ENCODE measurements around the gene MICU1. TPM values are rescaled to one million over a fixed set of nuclear protein-coding genes. Genes with fewer than 3 reads are reported as not detected.

MICU1 gene
- total RNA-seq, 6 experiments from 2014 or later = 54.7 to 62.7 (median 59.8) TPM

DNA sequence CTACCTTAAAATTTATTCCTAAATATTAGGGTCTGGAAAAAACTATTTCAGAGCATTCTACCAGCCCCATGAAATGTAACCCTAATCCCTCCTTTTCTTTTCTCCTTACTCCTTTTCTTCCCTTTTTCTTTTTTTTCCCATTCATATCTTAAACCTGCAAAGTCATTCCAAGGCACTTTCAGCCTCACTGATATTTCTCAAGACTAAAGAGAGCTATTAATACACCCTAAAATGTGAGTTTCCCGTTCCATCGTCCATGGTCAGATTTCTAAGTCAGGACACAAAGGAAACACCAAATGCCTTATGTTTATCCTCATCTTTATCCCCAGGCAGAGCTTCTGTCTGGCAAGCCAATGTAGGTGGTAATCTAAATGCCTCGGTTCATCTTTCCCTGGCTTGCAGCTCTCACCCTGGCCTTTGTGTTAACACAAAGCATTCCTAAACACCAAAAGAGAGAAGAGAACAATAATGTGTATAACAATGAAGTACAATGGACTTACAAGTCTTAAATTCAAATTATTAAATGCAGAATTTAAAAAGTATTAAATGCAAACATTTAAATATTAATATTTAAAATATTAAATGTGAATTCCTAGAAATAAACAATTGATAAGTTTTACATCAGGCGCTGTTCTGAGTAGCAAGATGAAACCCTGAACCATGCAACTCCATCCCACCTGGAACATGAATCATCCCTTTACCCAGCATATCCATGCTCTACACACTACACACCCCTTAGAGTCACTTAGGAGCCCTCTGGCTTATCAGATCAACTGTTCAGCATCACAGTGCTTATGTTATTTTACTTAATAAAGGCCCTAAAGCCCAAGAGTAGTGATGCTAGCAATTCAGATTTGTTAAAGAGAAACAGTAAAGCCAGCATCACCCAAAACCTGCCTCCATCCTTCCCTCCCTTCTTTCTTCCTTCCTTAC is 26.8 kb downstream of the MICU1 start:
- peaks cover 15% of the 10 kb centered on the region; the same call in 1 of the 2 replicates for H3K4me1 Mint-ChIP-seq (ENCODE audit: low read depth)
- no peaks in the 10 kb centered on the region for H3K36me3 Mint-ChIP-seq (ENCODE audit: low read depth)
- no peaks in the 10 kb centered on the region for H3K9me3 Mint-ChIP-seq
- no peak overlapping the region for H3K4me3 Mint-ChIP-seq
- no peaks in the 10 kb centered on the region for H3K27me3 Mint-ChIP-seq (ENCODE audit: insufficient read depth)
- no peak overlapping the region for H3K27ac Mint-ChIP-seq
- DNase-seq = no peak
- TF ChIP-seq CTCF (IDR thresholded peaks at IDR 0.05) = no peak

DNA sequence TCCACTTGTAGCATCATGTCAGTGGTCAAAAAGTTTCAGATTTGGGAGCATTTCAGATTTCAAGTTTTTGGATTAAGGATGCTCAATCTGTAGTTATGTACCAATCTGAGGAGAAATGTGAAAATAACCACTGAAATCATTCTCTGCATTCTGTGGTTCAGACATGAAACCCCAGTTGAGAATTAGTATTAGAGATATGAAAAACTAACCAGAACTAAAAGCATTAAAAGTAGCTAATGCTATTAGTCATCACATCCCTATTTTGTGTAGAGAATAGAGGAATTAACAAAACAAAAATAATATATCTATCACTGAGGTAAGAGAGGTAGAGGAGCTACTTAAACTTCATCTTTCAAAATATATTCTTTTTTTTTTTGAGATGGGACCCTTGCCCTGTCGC is 28.0 kb downstream of the MICU1 start:
- Mint-ChIP-seq H3K27me3 (ENCODE audit: insufficient read depth) (no peaks in the 10 kb centered on the region), H3K27ac (no peak overlapping the region), H3K36me3 (ENCODE audit: low read depth) (peaks cover 4% of the 10 kb centered on the region), H3K4me3 (no peak overlapping the region), H3K4me1 (ENCODE audit: low read depth) (peaks cover 15% of the 10 kb centered on the region; the same call in 1 of the 2 replicates), H3K9me3 (no peaks in the 10 kb centered on the region)
- peak; percentile 41 for DNase-seq
- no peak for TF ChIP-seq CTCF (IDR thresholded peaks at IDR 0.05)

- Mint-ChIP-seq H3K27ac (no peak overlapping the region), H3K36me3 (ENCODE audit: low read depth) (peaks cover 12% of the 10 kb centered on the region), H3K4me1 (ENCODE audit: low read depth) (peaks cover 15% of the 10 kb centered on the region; the same call in 1 of the 2 replicates), H3K27me3 (ENCODE audit: insufficient read depth) (no peaks in the 10 kb centered on the region), H3K9me3 (no peaks in the 10 kb centered on the region), H3K4me3 (no peak overlapping the region)
- TF ChIP-seq CTCF (IDR thresholded peaks at IDR 0.05) = no peak
- DNase-seq = no peak
These were observed 30.4 kb downstream of the MICU1 start for GRCh38 chr10:72595436-72595835.

- H3K4me1 Mint-ChIP-seq (ENCODE audit: low read depth) = peaks cover 8% of the 10 kb centered on the region; the same call in 1 of the 2 replicates
- TF ChIP-seq CTCF (IDR thresholded peaks at IDR 0.05) = no peak
- no peak for DNase-seq
- no peak overlapping the region for H3K27ac Mint-ChIP-seq
- H3K4me3 Mint-ChIP-seq = no peak overlapping the region
- no peaks in the 10 kb centered on the region for H3K27me3 Mint-ChIP-seq (ENCODE audit: insufficient read depth)
- no peaks in the 10 kb centered on the region for H3K9me3 Mint-ChIP-seq
- H3K36me3 Mint-ChIP-seq (ENCODE audit: low read depth) = peaks cover 12% of the 10 kb centered on the region
These were observed 31.9 kb downstream of the MICU1 start for GRCh38 chr10:72593963-72594362.

- no peak for TF ChIP-seq CTCF (IDR thresholded peaks at IDR 0.05)
- Mint-ChIP-seq H3K9me3 (no peaks in the 10 kb centered on the region), H3K27me3 (ENCODE audit: insufficient read depth) (no peaks in the 10 kb centered on the region), H3K27ac (no peak overlapping the region), H3K4me1 (ENCODE audit: low read depth) (peaks cover 8% of the 10 kb centered on the region; the same call in 1 of the 2 replicates), H3K36me3 (ENCODE audit: low read depth) (peaks cover 12% of the 10 kb centered on the region), H3K4me3 (no peak overlapping the region)
- DNase-seq = no peak
These were observed 37.6 kb downstream of the MICU1 start for GRCh38 chr10:72588266-72588665.
